ENCODE measurements around the gene RAB41.
"Not testable (repeated sequence)": the region's sequence is repeated elsewhere in the genome, so short reads cannot be mapped to it uniquely, and the experiment has no call there.

RAB41 gene

DNA sequence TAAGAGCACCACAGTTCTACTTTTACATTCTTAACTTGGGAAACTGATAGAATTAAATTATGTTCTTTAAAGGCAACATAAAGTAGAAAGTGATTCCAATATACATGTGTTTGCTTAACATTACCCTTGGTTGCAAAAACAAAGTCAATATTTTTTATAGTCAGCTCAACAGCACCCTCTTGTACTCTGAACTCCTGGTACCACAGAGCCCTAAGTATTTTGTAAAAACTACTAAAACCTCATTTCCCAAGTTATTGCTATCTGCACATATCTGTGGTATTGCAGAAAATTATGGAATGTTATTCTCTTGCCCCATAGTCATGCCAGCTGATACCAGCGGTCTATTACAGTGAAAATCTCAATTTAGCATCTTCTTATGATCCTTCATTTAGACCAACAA lies 10.8 kb downstream of the RAB41 start:
- Histone ChIP-seq H3K4me3 (ENCODE audit: low read length) (no peak overlapping the region), H3K9me3 (ENCODE audit: control insufficient read depth, low read length) (peaks cover 8% of the 10 kb centered on the region), H3K36me3 (ENCODE audit: control insufficient read depth, insufficient read depth, low read length, severe bottlenecking) (peaks cover under 1% of the 10 kb centered on the region), H3K9ac (ENCODE audit: low read length) (no peak overlapping the region), H3K27me3 (replicated peaks; ENCODE audit: control insufficient read depth, insufficient read depth, low read length) (peaks cover 4% of the 10 kb centered on the region), H3K4me1 (ENCODE audit: control insufficient read depth, insufficient read depth, low read length) (no peaks in the 10 kb centered on the region)
- peak; percentile 16 for DNase-seq (ENCODE audit: low read depth)

- Histone ChIP-seq H3K4me3 (ENCODE audit: low read length) (no peak overlapping the region), H3K4me1 (ENCODE audit: control insufficient read depth, insufficient read depth, low read length) (no peaks in the 10 kb centered on the region), H3K9ac (ENCODE audit: low read length) (no peak overlapping the region), H3K36me3 (ENCODE audit: control insufficient read depth, insufficient read depth, low read length, severe bottlenecking) (no peaks in the 10 kb centered on the region), H3K27me3 (replicated peaks; ENCODE audit: control insufficient read depth, insufficient read depth, low read length) (peaks cover 4% of the 10 kb centered on the region), H3K9me3 (ENCODE audit: control insufficient read depth, low read length) (peaks cover 6% of the 10 kb centered on the region)
- DNase-seq (ENCODE audit: low read depth), result no peak
Observed at GRCh38 chrX:70293621-70294020, 11.6 kb downstream of the RAB41 start.

GRCh38 chrX:70301716-70302115 lies 19.7 kb downstream of the RAB41 start:
- no peaks in the 10 kb centered on the region for H3K4me1 ChIP-seq (ENCODE audit: control insufficient read depth, insufficient read depth, low read length)
- no peak for DNase-seq (ENCODE audit: low read depth)
- H3K36me3 ChIP-seq (ENCODE audit: control insufficient read depth, insufficient read depth, low read length, severe bottlenecking), result no peaks in the 10 kb centered on the region
- peaks cover 8% of the 10 kb centered on the region for H3K27me3 ChIP-seq (replicated peaks; ENCODE audit: control insufficient read depth, insufficient read depth, low read length)
- H3K9ac ChIP-seq (ENCODE audit: low read length), result no peak overlapping the region
- no peaks in the 10 kb centered on the region for H3K9me3 ChIP-seq (ENCODE audit: control insufficient read depth, low read length)
- no peak overlapping the region for H3K4me3 ChIP-seq (ENCODE audit: low read length)

DNA sequence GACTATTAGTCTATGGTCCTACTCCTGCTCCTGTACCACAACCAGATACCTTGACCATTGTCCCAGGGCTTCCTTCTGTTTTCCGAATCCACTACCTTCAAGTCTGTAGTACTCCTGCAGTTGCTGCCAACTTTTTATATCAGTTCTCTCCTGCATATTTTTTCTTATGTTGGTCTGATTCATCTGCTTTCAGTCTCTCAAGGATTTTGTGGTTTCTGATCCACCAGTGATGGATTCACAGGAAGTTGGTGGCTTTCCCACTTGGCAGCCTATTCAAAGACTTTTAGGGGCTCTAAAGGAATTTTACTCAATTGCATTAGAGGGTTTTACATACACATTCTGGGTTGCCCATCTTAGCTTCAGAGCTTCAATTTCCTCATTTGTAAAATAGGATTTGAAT lies 31.5 kb downstream of the RAB41 start:
- DNase-seq (ENCODE audit: low read depth), result no peak
- Histone ChIP-seq H3K9me3 (ENCODE audit: control insufficient read depth, low read length) (peaks cover 14% of the 10 kb centered on the region), H3K27me3 (replicated peaks; ENCODE audit: control insufficient read depth, insufficient read depth, low read length) (peaks cover 7% of the 10 kb centered on the region), H3K4me3 (ENCODE audit: low read length) (no peak overlapping the region), H3K9ac (ENCODE audit: low read length) (no peak overlapping the region), H3K36me3 (ENCODE audit: control insufficient read depth, insufficient read depth, low read length, severe bottlenecking) (no peaks in the 10 kb centered on the region), H3K4me1 (ENCODE audit: control insufficient read depth, insufficient read depth, low read length) (no peaks in the 10 kb centered on the region)

DNA sequence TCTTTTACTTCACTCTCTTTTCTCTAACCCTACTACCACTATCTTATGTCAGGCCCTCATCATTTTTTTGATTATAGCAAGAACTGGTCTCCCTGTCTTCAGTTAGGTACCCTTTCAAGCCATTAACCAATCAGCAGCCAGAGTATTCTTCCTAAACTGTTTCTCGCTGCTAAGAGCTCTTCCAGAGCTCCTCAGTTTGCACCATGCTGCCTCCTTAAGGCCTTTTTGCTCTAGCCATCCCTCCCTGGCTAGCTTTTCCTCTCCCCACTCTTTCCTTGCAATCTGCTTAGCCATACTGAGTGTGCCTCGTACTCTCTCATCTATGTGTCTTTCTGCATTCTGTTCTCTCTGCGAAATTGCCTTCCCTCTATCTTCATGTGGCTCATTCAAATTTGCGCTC lies 40.8 kb downstream of the RAB41 start:
- Histone ChIP-seq H3K4me3 (ENCODE audit: low read length) (no peak overlapping the region), H3K4me1 (ENCODE audit: control insufficient read depth, insufficient read depth, low read length) (no peaks in the 10 kb centered on the region), H3K36me3 (ENCODE audit: control insufficient read depth, insufficient read depth, low read length, severe bottlenecking) (no peaks in the 10 kb centered on the region), H3K9ac (ENCODE audit: low read length) (no peak overlapping the region), H3K27me3 (replicated peaks; ENCODE audit: control insufficient read depth, insufficient read depth, low read length) (peaks cover 11% of the 10 kb centered on the region), H3K9me3 (ENCODE audit: control insufficient read depth, low read length) (peaks cover 3% of the 10 kb centered on the region)
- DNase-seq (ENCODE audit: low read depth), result no peak

GRCh38 chrX:70323628-70324027 lies 41.7 kb downstream of the RAB41 start:
- not testable (repeated sequence) for H3K9ac ChIP-seq (ENCODE audit: low read length); H3K4me3 ChIP-seq (ENCODE audit: low read length); H3K9me3 ChIP-seq (ENCODE audit: control insufficient read depth, low read length); H3K4me1 ChIP-seq (ENCODE audit: control insufficient read depth, insufficient read depth, low read length); H3K36me3 ChIP-seq (ENCODE audit: control insufficient read depth, insufficient read depth, low read length, severe bottlenecking); DNase-seq (ENCODE audit: low read depth)
- peaks cover 13% of the 10 kb centered on the region for H3K27me3 ChIP-seq (replicated peaks; ENCODE audit: control insufficient read depth, insufficient read depth, low read length)

DNA sequence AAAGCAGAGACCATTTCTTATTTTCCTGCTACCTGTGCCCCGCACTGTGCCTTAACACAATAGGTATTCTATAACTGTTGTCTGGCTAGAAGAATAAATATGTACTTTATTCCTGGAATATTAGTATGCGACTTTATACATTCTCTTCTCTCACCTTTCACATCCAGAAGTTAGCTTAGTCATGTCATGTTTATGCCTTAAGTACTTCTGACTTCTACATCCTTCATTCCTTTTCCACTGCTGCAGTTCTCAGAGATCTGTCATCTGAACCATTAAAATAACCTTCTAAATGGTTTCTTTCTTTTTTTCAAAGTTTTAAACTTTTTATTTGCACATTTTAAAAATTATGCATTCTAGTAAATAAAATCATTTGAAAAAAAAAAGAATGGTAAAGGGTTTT lies 42.4 kb downstream of the RAB41 start:
- Histone ChIP-seq H3K4me3 (ENCODE audit: low read length) (no peak overlapping the region), H3K9me3 (ENCODE audit: control insufficient read depth, low read length) (peaks cover 3% of the 10 kb centered on the region), H3K4me1 (ENCODE audit: control insufficient read depth, insufficient read depth, low read length) (no peaks in the 10 kb centered on the region), H3K9ac (ENCODE audit: low read length) (no peak overlapping the region), H3K27me3 (replicated peaks; ENCODE audit: control insufficient read depth, insufficient read depth, low read length) (peaks cover 13% of the 10 kb centered on the region), H3K36me3 (ENCODE audit: control insufficient read depth, insufficient read depth, low read length, severe bottlenecking) (no peaks in the 10 kb centered on the region)
- DNase-seq (ENCODE audit: low read depth), result no peak

- Histone ChIP-seq H3K27me3 (replicated peaks; ENCODE audit: control insufficient read depth, insufficient read depth, low read length) (peaks cover 23% of the 10 kb centered on the region), H3K9me3 (ENCODE audit: control insufficient read depth, low read length) (no peaks in the 10 kb centered on the region), H3K36me3 (ENCODE audit: control insufficient read depth, insufficient read depth, low read length, severe bottlenecking) (no peaks in the 10 kb centered on the region), H3K4me1 (ENCODE audit: control insufficient read depth, insufficient read depth, low read length) (no peaks in the 10 kb centered on the region), H3K9ac (ENCODE audit: low read length) (no peak overlapping the region), H3K4me3 (ENCODE audit: low read length) (no peak overlapping the region)
- DNase-seq (ENCODE audit: low read depth), result no peak
Observed at GRCh38 chrX:70331161-70331560, 49.2 kb downstream of the RAB41 start.

GRCh38 chrX:70332600-70332999 lies 50.6 kb downstream of the RAB41 start:
- DNase-seq (ENCODE audit: low read depth), result no peak
- H3K9ac ChIP-seq (ENCODE audit: low read length), result no peak overlapping the region
- H3K9me3 ChIP-seq (ENCODE audit: control insufficient read depth, low read length), result no peaks in the 10 kb centered on the region
- no peak overlapping the region for H3K4me3 ChIP-seq (ENCODE audit: low read length)
- peaks cover 20% of the 10 kb centered on the region for H3K27me3 ChIP-seq (replicated peaks; ENCODE audit: control insufficient read depth, insufficient read depth, low read length)
- H3K4me1 ChIP-seq (ENCODE audit: control insufficient read depth, insufficient read depth, low read length), result no peaks in the 10 kb centered on the region
- H3K36me3 ChIP-seq (ENCODE audit: control insufficient read depth, insufficient read depth, low read length, severe bottlenecking), result no peaks in the 10 kb centered on the region
